Thyroid gland (tissue), 4 donors: ENCODE results near the gene LRRC75B.

Source experiments
- CTCF ChIP-seq, 6 experiments: fragments of 200-600 bp in 3 of 6; fragments of 450-650 bp in 3 of 6; sonication (generic) in 3 of 6; IDR thresholded peaks; one replicate each; pipeline ENCODE4 v1.5.1; 2016 to 2019; ENCODE audit warnings: antibody characterized with exemption in 6 of 6, mild to moderate bottlenecking in 2 of 6, inconsistent platforms in 1 of 6, moderate library complexity in 1 of 6
- POLR2A ChIP-seq, 2 donors: fragments of 450-650 bp; IDR thresholded peaks; one replicate each; pipeline ENCODE4 v1.6.1; 2017; ENCODE audit warnings: antibody characterized with exemption in 2 of 2, mild to moderate bottlenecking in 2 of 2, moderate library complexity in 1 of 2

- TF ChIP-seq CTCF (IDR thresholded peaks at IDR 0.05) (no peak), POLR2A (IDR thresholded peaks at IDR 0.05) (no peak)
Measured at GRCh38 chr22:24536089-24536488, 56.8 kb downstream of the LRRC75B start.
